Hepatocyte (in vitro differentiated cells): ENCODE measurements around the gene USP10.

Source experiments
- CTCF ChIP-seq: fragments of 200-600 bp; sonication (generic); IDR thresholded peaks from 2 replicates; pipeline ENCODE4 v1.5.1; 2016; ENCODE audit warnings: antibody characterized with exemption, mild to moderate bottlenecking; ENCODE audit not compliant: poor library complexity
- EZH2phosphoT487 ChIP-seq: fragments of 200-600 bp; sonication (generic); IDR thresholded peaks from one replicate; pipeline ENCODE4 v1.6.1; 2018; ENCODE audit warnings: antibody characterized with exemption, mild to moderate bottlenecking, low read depth, moderate library complexity; ENCODE audit not compliant: unreplicated experiment, severe bottlenecking

DNA sequence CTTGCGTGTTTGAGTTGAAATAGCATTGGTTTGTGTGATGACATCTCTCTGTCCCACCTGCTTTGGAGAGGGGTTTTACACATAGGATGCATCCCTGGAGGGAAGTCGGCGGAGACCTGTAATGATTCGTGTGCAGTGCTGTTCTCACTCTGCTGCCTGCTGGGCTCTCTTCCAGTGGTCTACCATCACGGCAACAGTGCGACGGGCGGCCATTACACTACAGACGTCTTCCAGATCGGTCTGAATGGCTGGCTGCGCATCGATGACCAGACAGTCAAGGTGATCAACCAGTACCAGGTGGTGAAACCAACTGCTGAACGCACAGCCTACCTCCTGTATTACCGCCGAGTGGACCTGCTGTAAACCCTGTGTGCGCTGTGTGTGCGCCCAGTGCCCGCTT lies 78.9 kb downstream of the USP10 start:
- TF ChIP-seq CTCF, result no peak
- TF ChIP-seq EZH2phosphoT487, result no peak
